ENCODE measurements around the gene ENOX2. TPM values are rescaled to one million over a fixed set of nuclear protein-coding genes. Genes with fewer than 3 reads are reported as not detected.
A peak's percentile ranks its signal among the peaks of the same experiment; 100 is the strongest.
"Not testable (repeated sequence)": the region's sequence is repeated elsewhere in the genome, so short reads cannot be mapped to it uniquely, and the experiment has no call there.

ENOX2 gene
- polyA plus RNA-seq, 3 donors, result 6.8 to 22.1 (median 14.7) TPM

- Mint-ChIP-seq H3K27me3 (ENCODE audit: low read depth in 3 of 3) (peaks cover 0 to 4% (median 0%) of the 10 kb centered on the region in 3 donors), H3K9me3 (no peaks in the 10 kb centered on the region), H3K36me3 (peaks cover 5 to 8% of the 10 kb centered on the region in 2 donors), H3K4me3 (no peak overlapping the region), H3K4me1 (no peaks in the 10 kb centered on the region), H3K27ac (no peak overlapping the region)
- Histone ChIP-seq H3K36me3 (replicated peaks in 1 of 2; ENCODE audit: control insufficient read depth in 1 of 2, insufficient read depth in 2 of 2, low read length in 2 of 2) (no peaks in the 10 kb centered on the region), H3K4me3 (replicated peaks in 1 of 3; ENCODE audit: low read depth in 2 of 3, low read length in 3 of 3) (no peak overlapping the region), H3K79me2 (ENCODE audit: insufficient read depth, low read length) (no peaks in the 10 kb centered on the region), H4K20me1 (ENCODE audit: insufficient read depth, low read length) (no peaks in the 10 kb centered on the region), H2AFZ (ENCODE audit: insufficient read depth, low read depth, low read length, poor library complexity, severe bottlenecking) (no peak overlapping the region), H3K4me1 (ENCODE audit: control insufficient read depth in 1 of 2, insufficient read depth in 2 of 2, low read length in 2 of 2) (no peaks in the 10 kb centered on the region), H3K4me2 (replicated peaks; ENCODE audit: extremely low read depth, low read length, poor library complexity, severe bottlenecking) (no peak overlapping the region), H3K27me3 (ENCODE audit: control insufficient read depth in 2 of 2, insufficient read depth in 2 of 2, low read length in 2 of 2) (no peaks in the 10 kb centered on the region), H3K9ac (ENCODE audit: insufficient read depth, low read length, poor library complexity, severe bottlenecking) (no peak overlapping the region), H3K27ac (ENCODE audit: low read depth in 1 of 2, low read length in 2 of 2) (no peak overlapping the region), H3K9me3 (replicated peaks in 1 of 2; ENCODE audit: control insufficient read depth in 1 of 2, insufficient read depth in 1 of 2, low read length in 2 of 2) (no peaks in the 10 kb centered on the region)
- TF ChIP-seq, protein P1, sequence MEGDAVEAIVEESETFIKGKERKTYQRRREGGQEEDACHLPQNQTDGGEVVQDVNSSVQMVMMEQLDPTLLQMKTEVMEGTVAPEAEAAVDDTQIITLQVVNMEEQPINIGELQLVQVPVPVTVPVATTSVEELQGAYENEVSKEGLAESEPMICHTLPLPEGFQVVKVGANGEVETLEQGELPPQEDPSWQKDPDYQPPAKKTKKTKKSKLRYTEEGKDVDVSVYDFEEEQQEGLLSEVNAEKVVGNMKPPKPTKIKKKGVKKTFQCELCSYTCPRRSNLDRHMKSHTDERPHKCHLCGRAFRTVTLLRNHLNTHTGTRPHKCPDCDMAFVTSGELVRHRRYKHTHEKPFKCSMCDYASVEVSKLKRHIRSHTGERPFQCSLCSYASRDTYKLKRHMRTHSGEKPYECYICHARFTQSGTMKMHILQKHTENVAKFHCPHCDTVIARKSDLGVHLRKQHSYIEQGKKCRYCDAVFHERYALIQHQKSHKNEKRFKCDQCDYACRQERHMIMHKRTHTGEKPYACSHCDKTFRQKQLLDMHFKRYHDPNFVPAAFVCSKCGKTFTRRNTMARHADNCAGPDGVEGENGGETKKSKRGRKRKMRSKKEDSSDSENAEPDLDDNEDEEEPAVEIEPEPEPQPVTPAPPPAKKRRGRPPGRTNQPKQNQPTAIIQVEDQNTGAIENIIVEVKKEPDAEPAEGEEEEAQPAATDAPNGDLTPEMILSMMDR (IDR thresholded peaks at IDR 0.05), result no peak
- DNase-seq, result no peak
- WGBS (ENCODE audit: insufficient coverage), result no CpG with 5 or more reads among the region's 2 CpGs
- intact Hi-C loops (cut with micrococcal nuclease), result no loop called here
Observed at GRCh38 chrX:130714665-130715064, 188.3 kb downstream of the ENOX2 start.

DNA sequence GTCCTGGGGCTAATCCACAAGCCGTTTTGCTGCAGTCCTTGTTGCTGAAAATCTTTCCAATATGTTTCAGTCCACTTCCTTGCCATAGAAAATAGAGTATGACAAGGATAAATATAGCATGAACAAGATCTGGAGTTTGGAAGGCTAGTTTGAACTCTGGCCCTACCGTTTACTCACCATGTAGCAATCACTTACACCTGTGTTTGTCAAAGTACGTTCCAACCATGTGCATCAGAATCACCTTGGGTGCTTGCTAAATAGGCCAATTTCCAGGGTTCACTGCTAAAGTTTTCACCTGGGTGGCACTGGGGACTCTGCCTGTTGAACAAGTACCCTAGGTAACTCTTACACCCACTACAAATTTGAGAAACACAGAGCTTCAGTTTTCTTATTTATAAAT is 188.9 kb downstream of the ENOX2 start:
- H3K4me1 ChIP-seq (ENCODE audit: control insufficient read depth in 1 of 2, insufficient read depth in 2 of 2, low read length in 2 of 2), result no peaks in the 10 kb centered on the region
- DNase-seq, result no peak
- H3K4me3 Mint-ChIP-seq, result no peak overlapping the region
- H3K9me3 Mint-ChIP-seq, result no peaks in the 10 kb centered on the region
- H3K27ac ChIP-seq (ENCODE audit: low read depth in 1 of 2, low read length in 2 of 2), result no peak overlapping the region
- H3K4me3 ChIP-seq (replicated peaks in 1 of 3; ENCODE audit: low read depth in 2 of 3, low read length in 3 of 3), result no peak overlapping the region
- no peaks in the 10 kb centered on the region for H4K20me1 ChIP-seq (ENCODE audit: insufficient read depth, low read length)
- H3K79me2 ChIP-seq (ENCODE audit: insufficient read depth, low read length), result no peaks in the 10 kb centered on the region
- WGBS (ENCODE audit: insufficient coverage), result no CpG with 5 or more reads among the region's 3 CpGs
- no peaks in the 10 kb centered on the region for H3K27me3 ChIP-seq (ENCODE audit: control insufficient read depth in 2 of 2, insufficient read depth in 2 of 2, low read length in 2 of 2)
- no peak overlapping the region for H2AFZ ChIP-seq (ENCODE audit: insufficient read depth, low read depth, low read length, poor library complexity, severe bottlenecking)
- H3K4me2 ChIP-seq (replicated peaks; ENCODE audit: extremely low read depth, low read length, poor library complexity, severe bottlenecking), result no peak overlapping the region
- H3K9ac ChIP-seq (ENCODE audit: insufficient read depth, low read length, poor library complexity, severe bottlenecking), result no peak overlapping the region
- intact Hi-C loops (cut with micrococcal nuclease), result no loop called here
- no peaks in the 10 kb centered on the region for H3K9me3 ChIP-seq (replicated peaks in 1 of 2; ENCODE audit: control insufficient read depth in 1 of 2, insufficient read depth in 1 of 2, low read length in 2 of 2)
- no peaks in the 10 kb centered on the region for H3K4me1 Mint-ChIP-seq
- TF ChIP-seq, protein P1 (IDR thresholded peaks at IDR 0.05), result no peak
- H3K36me3 Mint-ChIP-seq, result peaks cover 5 to 7% of the 10 kb centered on the region in 2 donors
- H3K27me3 Mint-ChIP-seq (ENCODE audit: low read depth in 3 of 3), result peaks cover 0 to 4% (median 0%) of the 10 kb centered on the region in 3 donors
- no peak overlapping the region for H3K27ac Mint-ChIP-seq
- H3K36me3 ChIP-seq (replicated peaks in 1 of 2; ENCODE audit: control insufficient read depth in 1 of 2, insufficient read depth in 2 of 2, low read length in 2 of 2), result no peaks in the 10 kb centered on the region

- H3K79me2 ChIP-seq (ENCODE audit: insufficient read depth, low read length); H3K4me1 ChIP-seq (ENCODE audit: control insufficient read depth in 1 of 2, insufficient read depth in 2 of 2, low read length in 2 of 2); H3K4me1 Mint-ChIP-seq; H3K36me3 Mint-ChIP-seq; H3K27ac ChIP-seq (ENCODE audit: low read depth in 1 of 2, low read length in 2 of 2); H3K9ac ChIP-seq (ENCODE audit: insufficient read depth, low read length, poor library complexity, severe bottlenecking); H3K4me2 ChIP-seq (replicated peaks; ENCODE audit: extremely low read depth, low read length, poor library complexity, severe bottlenecking); H3K36me3 ChIP-seq (replicated peaks in 1 of 2; ENCODE audit: control insufficient read depth in 1 of 2, insufficient read depth in 2 of 2, low read length in 2 of 2); H3K9me3 ChIP-seq (replicated peaks in 1 of 2; ENCODE audit: control insufficient read depth in 1 of 2, insufficient read depth in 1 of 2, low read length in 2 of 2); H3K4me3 ChIP-seq (replicated peaks in 1 of 3; ENCODE audit: low read depth in 2 of 3, low read length in 3 of 3); H2AFZ ChIP-seq (ENCODE audit: insufficient read depth, low read depth, low read length, poor library complexity, severe bottlenecking); H3K4me3 Mint-ChIP-seq; H3K27me3 Mint-ChIP-seq (ENCODE audit: low read depth in 3 of 3); intact Hi-C loops (cut with micrococcal nuclease); H3K9me3 Mint-ChIP-seq; DNase-seq; H3K27me3 ChIP-seq (ENCODE audit: control insufficient read depth in 2 of 2, insufficient read depth in 2 of 2, low read length in 2 of 2); H4K20me1 ChIP-seq (ENCODE audit: insufficient read depth, low read length): not testable (repeated sequence)
- no CpG with 5 or more reads among the region's 6 CpGs for WGBS (ENCODE audit: insufficient coverage)
- peak overlapping the region in 1 of 7 donors; percentile 54 for H3K27ac Mint-ChIP-seq
Observed at GRCh38 chrX:130709178-130709577, 193.8 kb downstream of the ENOX2 start.

All from CD14-positive monocyte (primary cell).